HEK293T (cell line): ENCODE data around the gene LRRIQ1.

Experiments
- ARNT ChIP-seq: fragments of 450-650 bp; IDR thresholded peaks from 2 replicates; pipeline ENCODE4 v1.6.1; 2017; ENCODE audit warnings: mild to moderate bottlenecking
- BHLHE40 ChIP-seq: fragments of 450-650 bp; IDR thresholded peaks from 2 replicates; pipeline ENCODE4 v1.6.1; 2016; ENCODE audit warnings: mild to moderate bottlenecking, moderate library complexity, borderline replicate concordance
- ELF4 ChIP-seq: fragments of 450-650 bp; IDR thresholded peaks from 2 replicates; pipeline ENCODE4 v1.6.1; 2017; ENCODE audit warnings: antibody characterized with exemption
- FOXA1 ChIP-seq: fragments of 450-650 bp; IDR thresholded peaks from 2 replicates; pipeline ENCODE4 v1.6.1; 2016; ENCODE audit warnings: mild to moderate bottlenecking
- FOXK2 ChIP-seq: fragments of 450-650 bp; IDR thresholded peaks from 2 replicates; pipeline ENCODE4 v1.6.1; 2016; ENCODE audit warnings: mild to moderate bottlenecking
- FOXM1 ChIP-seq: fragments of 450-650 bp; IDR thresholded peaks from 2 replicates; pipeline ENCODE4 v1.6.1; 2017; ENCODE audit warnings: mild to moderate bottlenecking, borderline replicate concordance
- HDGF ChIP-seq: fragments of 450-650 bp; IDR thresholded peaks from 2 replicates; pipeline ENCODE4 v1.6.1; 2017; ENCODE audit warnings: antibody characterized with exemption, borderline replicate concordance
- LEF1 ChIP-seq: fragments of 450-650 bp; IDR thresholded peaks from 2 replicates; pipeline ENCODE4 v1.6.1; 2017; ENCODE audit warnings: mild to moderate bottlenecking, borderline replicate concordance
- NFRKB ChIP-seq: fragments of 450-650 bp; IDR thresholded peaks from 2 replicates; pipeline ENCODE4 v1.6.1; 2016; ENCODE audit warnings: mild to moderate bottlenecking, moderate library complexity
- PKNOX1 ChIP-seq: fragments of 450-650 bp; IDR thresholded peaks from 2 replicates; pipeline ENCODE4 v1.6.1; 2016
- SP1 ChIP-seq: fragments of 450-650 bp; IDR thresholded peaks from 2 replicates; pipeline ENCODE4 v1.6.1; 2017
- SUZ12 ChIP-seq: fragments of 450-650 bp; IDR thresholded peaks from 2 replicates; pipeline ENCODE4 v1.6.1; 2016; ENCODE audit warnings: mild to moderate bottlenecking
- TARDBP ChIP-seq: fragments of 450-650 bp; IDR thresholded peaks from 2 replicates; pipeline ENCODE4 v1.6.1; 2016
- ZNF384 ChIP-seq: fragments of 450-650 bp; IDR thresholded peaks from 2 replicates; pipeline ENCODE4 v1.6.1; 2016

- TF ChIP-seq ARNT (no peak), HDGF (no peak), LEF1 (no peak), PKNOX1 (no peak), FOXA1 (no peak), FOXK2 (no peak), BHLHE40 (no peak), ELF4 (no peak), TARDBP (no peak), SP1 (no peak), NFRKB (no peak), SUZ12 (no peak), FOXM1 (no peak), ZNF384 (no peak)
These were observed 18.1 kb upstream of the LRRIQ1 start for GRCh38 chr12:85018098-85018497.
